Measurements from ENCODE around the gene GRM5. TPM values are rescaled to one million over a fixed set of nuclear protein-coding genes. Genes with fewer than 3 reads are reported as not detected.
A peak's percentile ranks its signal among the peaks of the same experiment; 100 is the strongest.
"Not testable (repeated sequence)": the region's sequence is repeated elsewhere in the genome, so short reads cannot be mapped to it uniquely, and the experiment has no call there.

GRM5 gene
- total RNA-seq, 1 experiment from 2014 or later = not detected

GRCh38 chr11:89016214-89016613, 49.6 kb downstream of the GRM5 start:
- H3K36me3 ChIP-seq = no peaks in the 10 kb centered on the region
- H3K9me3 ChIP-seq = no peaks in the 10 kb centered on the region
- no peak for DNase-seq
- H3K4me3 ChIP-seq = no peak overlapping the region
- H3K27me3 ChIP-seq = no peaks in the 10 kb centered on the region

- Histone ChIP-seq H3K27me3 (no peaks in the 10 kb centered on the region), H3K36me3 (no peaks in the 10 kb centered on the region), H3K9me3 (no peaks in the 10 kb centered on the region), H3K4me3 (no peak overlapping the region)
- no peak for DNase-seq
Observed at GRCh38 chr11:89015614-89016013, 50.2 kb downstream of the GRM5 start.

DNA sequence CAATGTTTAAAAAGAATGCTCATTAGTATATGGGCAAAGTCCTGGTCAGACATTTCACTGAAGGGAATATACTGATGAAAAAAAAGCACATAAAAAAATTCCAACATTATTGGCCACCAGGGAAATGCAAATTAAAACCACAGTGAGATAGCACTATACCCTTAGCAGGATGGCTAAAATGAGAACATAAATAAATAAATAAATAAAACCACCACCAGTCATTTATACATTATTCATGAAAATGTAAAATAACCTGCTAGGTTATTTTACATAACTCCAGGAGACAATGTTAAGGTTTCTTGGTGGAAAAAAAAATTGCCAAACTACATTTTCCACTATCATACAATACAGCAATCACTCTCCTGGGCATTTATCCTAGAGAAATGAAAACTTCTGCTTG, 64.9 kb downstream of the GRM5 start:
- H3K36me3 ChIP-seq, H3K27me3 ChIP-seq, DNase-seq, H3K9me3 ChIP-seq, H3K4me3 ChIP-seq: not testable (repeated sequence)

- Histone ChIP-seq H3K27me3 (no peaks in the 10 kb centered on the region), H3K4me3 (no peak overlapping the region), H3K9me3 (no peaks in the 10 kb centered on the region), H3K36me3 (no peaks in the 10 kb centered on the region)
- no peak for DNase-seq
Observed at GRCh38 chr11:88979641-88980040, 86.1 kb downstream of the GRM5 start.

DNA sequence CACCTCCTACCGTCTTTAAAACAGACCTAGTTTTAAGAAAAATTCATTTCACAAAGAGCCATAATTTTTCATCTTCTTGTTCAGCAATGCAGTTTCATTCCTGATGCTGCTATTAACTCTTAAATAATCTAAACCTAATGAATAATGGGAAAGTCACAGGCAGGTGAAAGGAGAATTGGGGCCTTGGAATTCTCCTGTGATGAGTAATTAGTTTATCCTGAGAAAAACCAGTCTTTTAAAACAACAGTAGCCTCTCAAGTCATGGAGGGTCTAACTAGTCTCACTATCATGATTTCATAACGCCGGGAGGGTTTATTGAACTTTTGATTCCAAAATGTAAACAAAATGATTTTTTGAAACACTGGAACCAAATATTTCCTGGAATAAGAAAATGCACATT, 86.8 kb downstream of the GRM5 start:
- not testable (repeated sequence) for H3K4me3 ChIP-seq, H3K27me3 ChIP-seq, H3K9me3 ChIP-seq, H3K36me3 ChIP-seq, DNase-seq

GRCh38 chr11:88975441-88975840, 90.3 kb downstream of the GRM5 start:
- peak; percentile 30 for DNase-seq
- not testable (repeated sequence) for H3K36me3 ChIP-seq, H3K4me3 ChIP-seq, H3K9me3 ChIP-seq, H3K27me3 ChIP-seq

- DNase-seq = no peak
- Histone ChIP-seq H3K27me3 (no peaks in the 10 kb centered on the region), H3K36me3 (no peaks in the 10 kb centered on the region), H3K9me3 (no peaks in the 10 kb centered on the region), H3K4me3 (no peak overlapping the region)
Observed at GRCh38 chr11:88972210-88972609, 93.6 kb downstream of the GRM5 start.

DNA sequence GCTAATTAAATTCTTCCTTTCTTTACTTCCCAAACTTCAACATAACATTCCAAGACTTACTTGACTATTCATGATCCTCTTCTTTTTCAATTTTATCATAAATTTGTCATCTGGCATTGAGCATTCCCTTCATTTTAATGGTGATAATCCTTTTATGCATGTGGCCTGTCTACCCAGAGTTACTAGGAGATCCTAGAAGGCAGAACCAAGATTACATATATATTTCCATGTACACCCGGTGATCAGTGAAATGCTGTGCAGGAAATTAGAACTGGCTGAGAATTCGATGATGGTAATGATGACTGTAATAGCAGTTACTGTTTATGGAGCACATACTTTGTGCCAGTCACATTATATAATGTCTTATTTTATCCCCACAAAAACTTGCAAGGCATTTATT, 104.2 kb downstream of the GRM5 start:
- DNase-seq, H3K36me3 ChIP-seq, H3K4me3 ChIP-seq, H3K27me3 ChIP-seq, H3K9me3 ChIP-seq: not testable (repeated sequence)

GRCh38 chr11:88959857-88960256, 105.9 kb downstream of the GRM5 start:
- H3K4me3 ChIP-seq, H3K27me3 ChIP-seq, H3K36me3 ChIP-seq, DNase-seq, H3K9me3 ChIP-seq: not testable (repeated sequence)

- no peaks in the 10 kb centered on the region for H3K9me3 ChIP-seq
- no peaks in the 10 kb centered on the region for H3K36me3 ChIP-seq
- no peak overlapping the region for H3K4me3 ChIP-seq
- no peaks in the 10 kb centered on the region for H3K27me3 ChIP-seq
- no peak for DNase-seq
Observed at GRCh38 chr11:88950975-88951374, 114.8 kb downstream of the GRM5 start.

DNA sequence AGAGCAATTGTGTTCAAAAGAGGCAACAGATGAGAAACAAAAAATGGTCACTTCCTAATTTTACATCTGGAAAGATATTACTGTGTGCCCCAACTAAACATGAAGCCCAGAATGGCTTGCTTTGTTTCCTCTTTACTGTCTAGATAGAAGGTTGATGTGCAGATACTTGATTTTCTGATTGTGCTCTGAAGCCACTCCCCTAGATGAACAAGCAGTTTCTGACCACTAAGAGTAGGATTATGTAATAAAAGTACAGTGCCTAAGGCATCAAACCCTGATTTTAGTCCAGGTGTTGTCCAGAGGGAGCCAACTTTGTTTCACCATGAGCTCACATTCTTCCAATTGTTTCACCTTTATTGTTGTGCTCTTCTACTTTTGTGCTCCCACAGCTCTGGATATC, 116.9 kb downstream of the GRM5 start:
- not testable (repeated sequence) for H3K4me3 ChIP-seq, H3K9me3 ChIP-seq, H3K36me3 ChIP-seq, DNase-seq, H3K27me3 ChIP-seq

DNA sequence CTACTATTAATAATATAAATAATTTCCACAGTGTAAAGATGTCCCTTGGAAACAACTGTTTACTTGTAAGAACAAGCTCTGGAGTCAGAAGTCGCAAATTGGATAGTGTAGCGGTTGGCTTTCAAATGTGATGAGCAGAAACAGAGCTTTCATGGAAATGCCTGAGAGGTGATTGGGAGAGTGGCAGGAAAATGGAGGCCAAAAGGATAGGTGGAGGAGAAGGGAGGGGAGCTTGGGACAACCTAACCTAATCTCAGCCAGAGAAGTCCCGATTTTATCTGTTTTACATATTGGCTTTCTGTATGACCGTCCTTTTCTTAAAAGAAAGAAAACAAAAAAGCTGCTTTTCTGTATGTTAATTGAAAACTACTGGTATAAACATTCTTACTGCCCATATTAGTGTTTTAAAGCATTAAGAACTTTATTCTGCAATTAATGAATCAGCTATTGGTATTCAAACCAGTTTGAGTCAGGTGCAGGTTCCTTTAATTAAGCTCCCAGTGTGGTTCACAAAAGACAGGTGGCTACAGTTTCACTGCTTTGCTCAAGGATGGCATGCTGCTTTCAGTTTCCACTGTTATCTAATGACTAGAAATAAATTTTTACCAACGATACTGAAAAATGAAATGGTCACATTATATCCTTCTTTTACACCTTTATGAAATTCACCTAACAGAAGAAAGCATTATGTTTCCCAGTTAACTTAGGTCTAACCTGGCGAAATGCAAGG, 117.8 kb downstream of the GRM5 start:
- not testable (repeated sequence) for H3K9me3 ChIP-seq, H3K36me3 ChIP-seq, H3K27me3 ChIP-seq, H3K4me3 ChIP-seq, DNase-seq

GRCh38 chr11:88929665-88930064, 136.1 kb downstream of the GRM5 start:
- not testable (repeated sequence) for H3K36me3 ChIP-seq, H3K4me3 ChIP-seq, H3K9me3 ChIP-seq, DNase-seq, H3K27me3 ChIP-seq

GRCh38 chr11:88917065-88917464, 148.7 kb downstream of the GRM5 start:
- H3K36me3 ChIP-seq, H3K4me3 ChIP-seq, H3K9me3 ChIP-seq, DNase-seq, H3K27me3 ChIP-seq: not testable (repeated sequence)

DNA sequence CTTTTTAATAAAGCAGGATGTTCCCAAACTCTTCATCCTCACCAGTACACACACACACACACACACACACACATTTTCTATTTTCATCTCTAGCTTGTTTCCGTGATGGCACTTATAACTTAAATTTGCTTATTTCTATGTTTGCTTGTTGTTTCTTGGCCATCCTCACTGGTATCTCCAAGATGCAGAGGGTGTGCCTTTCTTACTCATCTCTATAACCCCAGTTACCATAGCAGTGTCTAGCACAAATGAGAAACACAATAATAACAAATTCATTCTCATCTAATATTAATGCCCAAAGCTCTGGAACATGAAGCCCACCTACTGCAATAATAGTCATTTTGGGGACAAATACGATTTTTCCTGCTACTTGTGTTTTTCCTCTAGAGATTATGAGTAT, 156.3 kb downstream of the GRM5 start:
- no peaks in the 10 kb centered on the region for H3K9me3 ChIP-seq
- no peak for DNase-seq
- no peak overlapping the region for H3K4me3 ChIP-seq
- no peaks in the 10 kb centered on the region for H3K36me3 ChIP-seq
- no peaks in the 10 kb centered on the region for H3K27me3 ChIP-seq

DNA sequence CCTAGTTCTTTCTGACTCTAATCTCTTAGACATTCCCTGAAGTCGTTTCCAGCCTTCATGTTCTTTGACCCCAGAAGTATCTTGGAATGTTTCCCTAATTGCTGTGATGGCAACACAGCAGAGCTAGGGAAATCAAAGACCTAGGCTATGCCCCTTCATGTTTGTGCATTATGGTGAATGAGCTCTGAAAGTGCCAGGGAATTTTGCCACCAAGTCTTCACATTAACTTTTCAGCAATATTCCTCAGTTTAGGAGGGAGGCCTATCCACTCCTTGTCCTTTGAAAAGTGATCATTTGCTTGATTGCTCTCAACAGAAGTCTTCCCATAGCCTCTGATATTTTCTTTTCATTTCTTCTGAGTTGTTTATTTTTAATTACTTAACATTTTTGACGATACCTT, 164.3 kb downstream of the GRM5 start:
- DNase-seq, H3K4me3 ChIP-seq, H3K36me3 ChIP-seq, H3K9me3 ChIP-seq, H3K27me3 ChIP-seq: not testable (repeated sequence)

DNA sequence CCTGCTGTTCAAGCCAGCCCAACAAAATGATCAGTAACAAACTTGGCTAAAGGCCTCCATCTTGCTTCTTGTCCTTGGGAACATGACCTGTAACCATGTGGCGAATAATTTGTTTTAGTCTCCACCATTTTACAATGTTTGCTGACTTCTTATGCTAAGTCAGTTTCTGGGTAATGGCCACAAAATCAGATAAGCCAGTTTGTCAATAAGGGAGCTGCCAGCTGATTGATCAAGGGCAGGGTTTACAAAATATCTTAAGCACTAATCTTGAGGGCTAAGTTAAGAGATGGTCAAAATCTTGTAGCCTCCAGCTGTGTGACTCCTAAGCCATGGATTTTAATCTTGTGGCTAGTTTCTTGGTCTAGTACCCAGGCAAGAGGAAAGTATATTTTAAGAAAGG, 176.9 kb downstream of the GRM5 start:
- H3K4me3 ChIP-seq, H3K27me3 ChIP-seq, H3K36me3 ChIP-seq, H3K9me3 ChIP-seq, DNase-seq: not testable (repeated sequence)

DNA sequence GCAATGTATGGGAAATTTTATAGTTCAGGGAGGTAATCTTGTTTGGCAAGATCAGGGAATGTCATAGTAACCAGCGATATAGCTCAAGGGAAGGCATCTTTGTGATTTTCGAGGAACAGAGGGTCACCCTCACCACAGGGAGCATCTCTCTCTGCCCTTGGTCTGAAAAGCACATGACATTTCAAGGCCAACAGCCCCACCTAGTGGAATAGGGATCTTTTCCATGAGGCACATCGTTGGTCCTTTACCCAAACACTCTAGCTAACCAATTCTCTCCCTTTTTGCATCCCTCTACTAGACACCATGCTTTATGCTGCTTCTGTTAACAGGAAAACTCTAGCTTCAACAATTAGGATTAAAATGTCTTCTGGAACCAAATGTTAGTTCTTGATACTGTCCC, 179.0 kb downstream of the GRM5 start:
- Histone ChIP-seq H3K36me3 (no peaks in the 10 kb centered on the region), H3K27me3 (no peaks in the 10 kb centered on the region), H3K9me3 (peaks cover 1% of the 10 kb centered on the region; the same call in 1 of the 2 replicates), H3K4me3 (no peak overlapping the region)
- peak; percentile 9 for DNase-seq

DNA sequence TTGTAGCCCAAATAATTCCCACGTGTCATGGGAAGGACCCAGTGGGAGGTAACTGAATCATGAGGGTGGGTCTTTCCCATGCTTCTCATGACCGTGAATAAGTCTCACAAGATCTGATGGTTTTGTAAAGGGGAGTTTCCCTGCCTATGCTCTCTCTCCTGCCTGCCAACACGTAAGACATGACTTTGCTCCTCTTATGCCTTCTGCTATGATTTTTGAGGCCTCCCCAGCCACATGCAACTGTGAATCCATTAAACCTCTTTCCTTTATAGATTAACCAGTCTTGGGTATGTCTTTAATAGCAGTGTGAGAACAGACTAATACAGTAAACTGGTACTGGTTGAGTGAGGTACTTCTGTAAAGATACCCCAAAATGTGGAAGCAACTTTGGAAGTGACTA, 183.0 kb downstream of the GRM5 start:
- H3K9me3 ChIP-seq, H3K4me3 ChIP-seq, DNase-seq, H3K27me3 ChIP-seq, H3K36me3 ChIP-seq: not testable (repeated sequence)

Data from MG63 (cell line).